A549 treated with Hydrocortisone at 1 μM for 4 hours (cell line): Measurements from ENCODE around the gene RASGEF1C. TPM values are rescaled to one million over a fixed set of nuclear protein-coding genes. Genes with fewer than 3 reads are reported as not detected.

ENCODE experiments used
- total RNA-seq: library from RNA; stranded (reverse); fragments of 200-300 nt; extraction: Qiagen RNA extraction; gene quantifications from 5 replicates; pipeline ENCODE4 v1.2.3, GENCODE V29; 2022

The RASGEF1C gene
- total RNA-seq, result 0.08 to 0.20 TPM (median 0.11 TPM) in 5 replicates

GRCh38 chr5:180209137-180209581 lies at the start of gene RASGEF1C:
Gene RASGEF1C, minus strand, starts transcription at chr5:180209211. Its CDS starts 71,159 bp downstream, at chr5:180138052.

GRCh38 chr5:180071531-180072255 lies 137.3 kb downstream of the RASGEF1C start, which contains the start of gene RNF130:
Gene RNF130, minus strand, starts transcription at chr5:180071759. Its CDS starts 57 bp downstream, at chr5:180071702.

Other genes starting within 250 kb of the RASGEF1C start
- 35.6 to 45.4 TPM (median 44.7 TPM) in 5 replicates for gene RNF130, start 137.5 kb downstream of the RASGEF1C start, total RNA-seq
- gene MAPK9, start 82.9 kb upstream of the RASGEF1C start, total RNA-seq, result 28.9 to 35.7 TPM (median 34.8 TPM) in 5 replicates
- gene GFPT2, start 144.1 kb upstream of the RASGEF1C start, total RNA-seq, result 49.7 to 59.4 TPM (median 53.9 TPM) in 5 replicates